ENCODE results near the gene EIPR1.
"Not testable (repeated sequence)": the region's sequence is repeated elsewhere in the genome, so short reads cannot be mapped to it uniquely, and the experiment has no call there.

Gene EIPR1

GRCh38 chr2:3399829-3400228 lies 22.2 kb upstream of the EIPR1 start:
- DNase-seq, result no peak

GRCh38 chr2:3399381-3399780 lies 21.8 kb upstream of the EIPR1 start:
- no peak for DNase-seq

- no peak for DNase-seq
Observed at GRCh38 chr2:3398857-3399256, 21.2 kb upstream of the EIPR1 start.

- DNase-seq, result no peak
Observed at GRCh38 chr2:3396920-3397559, 19.4 kb upstream of the EIPR1 start.

- no peak for DNase-seq
Observed at GRCh38 chr2:3392216-3392615, 14.6 kb upstream of the EIPR1 start.

GRCh38 chr2:3390041-3390440 lies 12.4 kb upstream of the EIPR1 start:
- DNase-seq, result no peak

GRCh38 chr2:3389193-3389592 lies 11.6 kb upstream of the EIPR1 start:
- no peak for DNase-seq

- DNase-seq, result no peak
Observed at GRCh38 chr2:3388412-3388738, 10.8 kb upstream of the EIPR1 start.

- no peak for DNase-seq
Observed at GRCh38 chr2:3387644-3388411, 10.2 kb upstream of the EIPR1 start.

GRCh38 chr2:3387011-3387410 lies 9.4 kb upstream of the EIPR1 start:
- DNase-seq, result no peak

- DNase-seq, result no peak
Observed at GRCh38 chr2:3386448-3386958, 8.9 kb upstream of the EIPR1 start.

GRCh38 chr2:3379647-3380534 lies 2.3 kb upstream of the EIPR1 start, which contains the start of gene TRAPPC12:
TSS of gene TRAPPC12 (plus strand) at chr2:3379694. CDS start at chr2:3387624, 7,930 bp downstream.
- DNase-seq, result peak; percentile 95

- no peak for DNase-seq
Observed at GRCh38 chr2:3379339-3379646, 1.7 kb upstream of the EIPR1 start.

GRCh38 chr2:3377279-3377611 lies 373 bp downstream of the EIPR1 start:
- DNase-seq, result no peak

- no peak for DNase-seq
Observed at GRCh38 chr2:3376821-3377220, 797 bp downstream of the EIPR1 start.

- DNase-seq, result not testable (repeated sequence)
Observed at GRCh38 chr2:3369340-3370181, 8.1 kb downstream of the EIPR1 start.

GRCh38 chr2:3368261-3368722 lies 9.3 kb downstream of the EIPR1 start:
- DNase-seq, result no peak

GRCh38 chr2:3365219-3365618 lies 12.4 kb downstream of the EIPR1 start:
- no peak for DNase-seq

- no peak for DNase-seq
Observed at GRCh38 chr2:3361518-3362389, 15.9 kb downstream of the EIPR1 start.

- DNase-seq, result no peak
Observed at GRCh38 chr2:3357926-3358325, 19.7 kb downstream of the EIPR1 start.

GRCh38 chr2:3357446-3357845 lies 20.2 kb downstream of the EIPR1 start:
- not testable (repeated sequence) for DNase-seq

GRCh38 chr2:3356799-3357198 lies 20.8 kb downstream of the EIPR1 start:
- DNase-seq, result no peak

Data from activated naive CD4-positive, alpha-beta T cell treated with Interleukin-2 at 50 U/mL for 16 hours (primary cell).